A549 (cell line): Measurements from ENCODE around the gene BCL6.

ENCODE experiments used
- BCL3 ChIP-seq: fragments of >200 bp; sonication (Bioruptor Twin); formaldehyde crosslinking; IDR thresholded peaks from 3 replicates; pipeline ENCODE4 v1.6.1; 2016
- CTCF ChIP-seq: fragments of >200 bp; sonication (Bioruptor Twin); formaldehyde crosslinking; IDR thresholded peaks from 3 replicates; pipeline ENCODE4 v1.5.1; 2016
- ESRRA ChIP-seq: fragments of 150-350 bp; IDR thresholded peaks from 2 replicates; pipeline ENCODE4 v1.6.1; 2014; ENCODE audit warnings: mild to moderate bottlenecking, low read length, borderline replicate concordance

- TF ChIP-seq CTCF (no peak), BCL3 (no peak), ESRRA (no peak)
These were observed 49.5 kb upstream of the BCL6 start for GRCh38 chr3:187794731-187795130.
